ENCODE measurements around the gene CUX1.
"Not testable (repeated sequence)": the region's sequence is repeated elsewhere in the genome, so short reads cannot be mapped to it uniquely, and the experiment has no call there.

The CUX1 gene

DNA sequence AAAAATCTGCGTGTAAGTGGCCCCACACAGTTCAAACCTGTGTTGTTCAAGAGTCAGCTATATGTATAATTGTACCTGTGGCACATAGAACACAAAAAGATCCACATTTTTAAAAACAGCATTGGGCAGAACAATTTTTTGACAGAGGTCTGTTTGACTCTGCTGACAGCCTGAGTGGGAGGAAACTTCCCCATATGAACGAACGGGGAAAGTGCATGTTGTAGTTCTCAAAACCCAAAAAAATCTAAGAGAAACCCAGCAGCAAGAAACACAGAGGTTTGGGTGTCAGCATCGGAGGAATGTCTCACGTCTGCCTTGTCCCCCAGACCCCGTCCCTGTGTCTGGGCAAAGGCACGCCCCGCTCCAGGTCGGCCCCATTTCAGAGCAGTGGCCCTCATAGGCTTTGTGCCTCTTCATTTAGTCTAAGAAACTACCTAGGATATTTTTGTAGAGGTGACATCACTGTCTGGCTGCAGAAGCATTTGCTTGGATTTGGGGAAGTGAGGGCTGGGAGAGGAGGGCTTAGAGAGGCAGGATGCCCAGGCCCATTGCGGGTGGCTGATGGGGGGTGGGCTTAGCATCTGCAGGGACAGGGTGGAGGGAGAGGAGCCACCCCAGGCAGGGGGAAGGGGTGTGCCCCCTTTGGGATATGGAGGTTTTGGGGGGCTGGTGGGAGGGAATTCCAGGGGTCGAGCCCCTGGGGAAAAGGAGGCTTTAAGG, 11.0 kb downstream of the CUX1 start:
- no peak overlapping the region for H3K27ac ChIP-seq (ENCODE audit: low read length)
- no peaks in the 10 kb centered on the region for H3K9me3 ChIP-seq (ENCODE audit: control insufficient read depth in 2 of 2, low read length in 2 of 2)
- no peak overlapping the region for H3K4me3 ChIP-seq (ENCODE audit: low read length in 2 of 2)
- no peaks in the 10 kb centered on the region for H3K36me3 ChIP-seq (ENCODE audit: control insufficient read depth in 2 of 2, insufficient read depth in 2 of 2, low read length in 2 of 2)
- H3K4me1 ChIP-seq (ENCODE audit: control insufficient read depth, insufficient read depth, low read length), result peaks cover 7% of the 10 kb centered on the region
- no peaks in the 10 kb centered on the region for H3K27me3 ChIP-seq (ENCODE audit: control insufficient read depth in 1 of 2, insufficient read depth in 2 of 2, low read length in 2 of 2)
- no peak overlapping the region for H3K9ac ChIP-seq (ENCODE audit: low read length in 2 of 2)

DNA sequence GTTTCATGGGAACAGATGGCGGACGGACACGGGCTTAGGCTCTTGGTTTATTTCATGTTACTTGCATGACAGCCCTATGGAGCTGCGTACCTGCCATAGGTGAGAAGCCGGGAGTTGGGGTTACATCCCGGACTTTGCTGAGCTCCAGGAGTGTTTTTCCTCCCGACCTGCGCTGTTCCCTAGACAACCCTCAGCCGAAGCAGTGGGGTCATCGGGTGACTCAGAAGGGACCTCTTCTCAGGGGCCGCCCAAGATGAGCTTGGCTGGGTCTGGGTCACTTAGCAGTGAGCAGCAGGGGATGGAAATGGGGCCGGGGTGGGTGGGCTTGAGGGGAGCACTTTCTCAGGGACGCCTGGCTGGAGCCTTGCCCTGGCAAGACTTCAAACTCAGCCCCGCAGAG, 11.9 kb downstream of the CUX1 start:
- no peaks in the 10 kb centered on the region for H3K36me3 ChIP-seq (ENCODE audit: control insufficient read depth in 2 of 2, insufficient read depth in 2 of 2, low read length in 2 of 2)
- H3K27me3 ChIP-seq (ENCODE audit: control insufficient read depth in 1 of 2, insufficient read depth in 2 of 2, low read length in 2 of 2), result no peaks in the 10 kb centered on the region

DNA sequence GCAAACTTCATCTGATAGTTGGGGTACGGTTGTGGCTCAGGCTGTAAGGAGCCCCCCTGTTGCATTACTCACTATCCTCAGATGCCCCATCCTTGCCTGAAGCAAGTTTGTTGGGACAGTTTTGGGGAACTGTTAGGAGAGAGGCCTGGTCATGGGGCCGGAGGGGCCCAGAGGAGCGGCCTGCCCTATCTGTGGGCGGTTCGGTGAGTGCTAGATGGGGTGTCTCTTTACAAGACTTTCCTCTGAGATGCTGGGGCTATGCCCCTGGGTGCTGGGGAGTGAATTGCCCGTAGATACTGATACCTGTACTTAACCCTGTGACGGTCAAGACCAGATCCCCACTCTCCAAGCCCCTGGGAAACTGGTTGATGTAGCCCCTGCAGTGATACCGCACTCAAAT, 12.4 kb downstream of the CUX1 start:
- H3K27ac ChIP-seq (ENCODE audit: low read length), result no peak overlapping the region
- H3K36me3 ChIP-seq (ENCODE audit: control insufficient read depth in 2 of 2, insufficient read depth in 2 of 2, low read length in 2 of 2), result no peaks in the 10 kb centered on the region
- no peaks in the 10 kb centered on the region for H3K27me3 ChIP-seq (ENCODE audit: control insufficient read depth in 1 of 2, insufficient read depth in 2 of 2, low read length in 2 of 2)
- peaks cover 7% of the 10 kb centered on the region for H3K4me1 ChIP-seq (ENCODE audit: control insufficient read depth, insufficient read depth, low read length)
- H3K4me3 ChIP-seq (ENCODE audit: low read length in 2 of 2), result no peak overlapping the region
- H3K9me3 ChIP-seq (ENCODE audit: control insufficient read depth in 2 of 2, low read length in 2 of 2), result no peaks in the 10 kb centered on the region
- H3K9ac ChIP-seq (ENCODE audit: low read length in 2 of 2), result no peak overlapping the region

More for the DNA sequence above, 11.9 kb downstream of the CUX1 start:
- H3K4me1 ChIP-seq (ENCODE audit: control insufficient read depth, insufficient read depth, low read length), result peaks cover 7% of the 10 kb centered on the region
- no peak overlapping the region for H3K4me3 ChIP-seq (ENCODE audit: low read length in 2 of 2)
- no peak overlapping the region for H3K27ac ChIP-seq (ENCODE audit: low read length)
- no peak overlapping the region for H3K9ac ChIP-seq (ENCODE audit: low read length in 2 of 2)
- no peaks in the 10 kb centered on the region for H3K9me3 ChIP-seq (ENCODE audit: control insufficient read depth in 2 of 2, low read length in 2 of 2)

- not testable (repeated sequence) for H3K9ac ChIP-seq (ENCODE audit: low read length in 2 of 2); H3K4me3 ChIP-seq (ENCODE audit: low read length in 2 of 2); H3K4me1 ChIP-seq (ENCODE audit: control insufficient read depth, insufficient read depth, low read length); H3K9me3 ChIP-seq (ENCODE audit: control insufficient read depth in 2 of 2, low read length in 2 of 2); H3K36me3 ChIP-seq (ENCODE audit: control insufficient read depth in 2 of 2, insufficient read depth in 2 of 2, low read length in 2 of 2); H3K27ac ChIP-seq (ENCODE audit: low read length); H3K27me3 ChIP-seq (ENCODE audit: control insufficient read depth in 1 of 2, insufficient read depth in 2 of 2, low read length in 2 of 2)
Observed at GRCh38 chr7:101831396-101831795, 14.0 kb downstream of the CUX1 start.

DNA sequence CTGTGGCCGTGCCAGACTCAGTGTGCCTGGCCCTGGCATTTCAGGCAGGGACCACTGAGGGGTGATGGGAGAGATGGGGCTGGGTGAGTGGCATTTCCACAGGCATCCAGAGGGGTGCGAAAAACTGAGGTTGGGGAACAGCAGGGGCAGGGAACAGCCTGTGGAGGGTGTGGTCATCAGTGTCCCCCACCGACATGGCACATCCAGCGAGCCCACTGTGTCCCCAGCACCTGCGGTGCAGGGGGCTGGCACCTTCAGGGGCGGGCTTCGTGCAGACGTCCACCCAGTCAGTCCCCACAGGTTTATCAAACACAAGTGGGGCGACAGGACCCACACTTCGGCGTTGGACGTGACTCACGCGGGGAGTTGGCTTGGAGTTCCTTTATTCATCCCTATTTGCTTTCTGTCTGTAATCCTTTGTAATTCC, 14.8 kb downstream of the CUX1 start:
- Histone ChIP-seq H3K36me3 (ENCODE audit: control insufficient read depth in 2 of 2, insufficient read depth in 2 of 2, low read length in 2 of 2) (no peaks in the 10 kb centered on the region), H3K9ac (ENCODE audit: low read length in 2 of 2) (no peak overlapping the region), H3K9me3 (ENCODE audit: control insufficient read depth in 2 of 2, low read length in 2 of 2) (no peaks in the 10 kb centered on the region), H3K4me3 (ENCODE audit: low read length in 2 of 2) (no peak overlapping the region), H3K4me1 (ENCODE audit: control insufficient read depth, insufficient read depth, low read length) (peaks cover 4% of the 10 kb centered on the region), H3K27ac (ENCODE audit: low read length) (no peak overlapping the region), H3K27me3 (ENCODE audit: control insufficient read depth in 1 of 2, insufficient read depth in 2 of 2, low read length in 2 of 2) (no peaks in the 10 kb centered on the region)

DNA sequence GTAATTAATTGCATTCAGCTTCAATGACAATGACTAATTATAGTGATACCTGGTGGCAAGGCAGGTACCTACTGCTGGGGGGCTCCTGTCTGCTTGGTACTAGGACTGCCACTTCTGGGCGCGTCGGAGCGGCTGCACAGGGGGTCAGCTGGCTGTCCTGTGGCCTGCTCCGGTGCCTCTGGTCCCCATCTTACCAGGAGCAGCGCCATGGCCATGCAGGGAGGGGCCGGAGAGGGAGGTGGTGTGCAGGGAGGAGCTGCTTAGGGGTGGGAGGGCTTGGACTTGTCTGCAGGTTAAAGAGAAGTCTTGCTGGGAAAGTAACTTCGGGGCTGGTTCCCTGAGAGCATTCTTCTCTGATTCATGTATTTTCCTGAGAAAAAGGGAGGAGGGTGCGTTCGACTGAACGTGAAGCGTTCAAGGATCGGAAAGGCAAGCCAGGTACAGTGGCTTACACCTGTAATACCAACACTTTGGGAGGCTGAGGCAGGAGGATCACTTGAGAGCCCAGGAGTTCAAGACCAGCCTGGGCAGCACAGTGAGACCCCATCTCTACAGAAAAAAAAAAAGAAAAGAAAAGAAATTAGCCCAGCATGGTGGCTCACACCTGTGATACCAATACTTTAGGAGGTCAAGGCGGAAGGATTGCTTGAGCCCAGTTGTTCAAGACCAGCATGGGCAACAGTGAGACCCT, 15.4 kb downstream of the CUX1 start:
- Histone ChIP-seq H3K4me1 (ENCODE audit: control insufficient read depth, insufficient read depth, low read length) (peaks cover 4% of the 10 kb centered on the region), H3K36me3 (ENCODE audit: control insufficient read depth in 2 of 2, insufficient read depth in 2 of 2, low read length in 2 of 2) (no peaks in the 10 kb centered on the region), H3K27me3 (ENCODE audit: control insufficient read depth in 1 of 2, insufficient read depth in 2 of 2, low read length in 2 of 2) (no peaks in the 10 kb centered on the region), H3K4me3 (ENCODE audit: low read length in 2 of 2) (no peak overlapping the region), H3K9ac (ENCODE audit: low read length in 2 of 2) (no peak overlapping the region), H3K9me3 (ENCODE audit: control insufficient read depth in 2 of 2, low read length in 2 of 2) (no peaks in the 10 kb centered on the region), H3K27ac (ENCODE audit: low read length) (no peak overlapping the region)

DNA sequence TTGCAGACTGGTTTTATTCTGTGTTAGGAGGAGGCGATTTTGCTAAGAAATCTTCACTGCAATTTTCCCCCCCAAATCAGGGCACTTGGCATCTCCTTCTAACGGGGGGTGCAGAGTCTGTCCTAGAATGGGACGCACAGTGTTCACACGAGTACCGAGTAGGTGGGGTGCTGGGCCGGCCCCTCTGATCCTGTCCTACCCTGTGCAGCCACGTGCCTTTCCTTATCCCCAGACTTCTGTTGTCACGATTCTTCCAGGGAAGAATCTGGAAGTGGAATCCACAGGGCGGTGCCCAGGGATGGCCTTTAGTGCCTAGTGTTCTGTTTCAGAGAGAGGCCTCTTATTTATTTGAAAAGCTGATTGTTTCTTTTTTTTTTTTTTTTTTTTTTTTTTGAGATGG, 16.4 kb downstream of the CUX1 start:
- no peaks in the 10 kb centered on the region for H3K36me3 ChIP-seq (ENCODE audit: control insufficient read depth in 2 of 2, insufficient read depth in 2 of 2, low read length in 2 of 2)
- H3K9ac ChIP-seq (ENCODE audit: low read length in 2 of 2), result no peak overlapping the region
- H3K27me3 ChIP-seq (ENCODE audit: control insufficient read depth in 1 of 2, insufficient read depth in 2 of 2, low read length in 2 of 2), result no peaks in the 10 kb centered on the region
- H3K4me1 ChIP-seq (ENCODE audit: control insufficient read depth, insufficient read depth, low read length), result no peaks in the 10 kb centered on the region
- no peak overlapping the region for H3K27ac ChIP-seq (ENCODE audit: low read length)
- no peak overlapping the region for H3K4me3 ChIP-seq (ENCODE audit: low read length in 2 of 2)
- H3K9me3 ChIP-seq (ENCODE audit: control insufficient read depth in 2 of 2, low read length in 2 of 2), result no peaks in the 10 kb centered on the region

GRCh38 chr7:101835136-101835535, 17.7 kb downstream of the CUX1 start:
- H3K9me3 ChIP-seq (ENCODE audit: control insufficient read depth in 2 of 2, low read length in 2 of 2), result no peaks in the 10 kb centered on the region
- H3K27ac ChIP-seq (ENCODE audit: low read length), result no peak overlapping the region
- no peaks in the 10 kb centered on the region for H3K4me1 ChIP-seq (ENCODE audit: control insufficient read depth, insufficient read depth, low read length)
- H3K9ac ChIP-seq (ENCODE audit: low read length in 2 of 2), result no peak overlapping the region
- no peaks in the 10 kb centered on the region for H3K27me3 ChIP-seq (ENCODE audit: control insufficient read depth in 1 of 2, insufficient read depth in 2 of 2, low read length in 2 of 2)
- no peaks in the 10 kb centered on the region for H3K36me3 ChIP-seq (ENCODE audit: control insufficient read depth in 2 of 2, insufficient read depth in 2 of 2, low read length in 2 of 2)
- H3K4me3 ChIP-seq (ENCODE audit: low read length in 2 of 2), result no peak overlapping the region

- H3K27me3 ChIP-seq (ENCODE audit: control insufficient read depth in 1 of 2, insufficient read depth in 2 of 2, low read length in 2 of 2); H3K4me1 ChIP-seq (ENCODE audit: control insufficient read depth, insufficient read depth, low read length); H3K9ac ChIP-seq (ENCODE audit: low read length in 2 of 2); H3K4me3 ChIP-seq (ENCODE audit: low read length in 2 of 2); H3K9me3 ChIP-seq (ENCODE audit: control insufficient read depth in 2 of 2, low read length in 2 of 2); H3K36me3 ChIP-seq (ENCODE audit: control insufficient read depth in 2 of 2, insufficient read depth in 2 of 2, low read length in 2 of 2); H3K27ac ChIP-seq (ENCODE audit: low read length): not testable (repeated sequence)
Observed at GRCh38 chr7:101837433-101837832, 20.0 kb downstream of the CUX1 start.

DNA sequence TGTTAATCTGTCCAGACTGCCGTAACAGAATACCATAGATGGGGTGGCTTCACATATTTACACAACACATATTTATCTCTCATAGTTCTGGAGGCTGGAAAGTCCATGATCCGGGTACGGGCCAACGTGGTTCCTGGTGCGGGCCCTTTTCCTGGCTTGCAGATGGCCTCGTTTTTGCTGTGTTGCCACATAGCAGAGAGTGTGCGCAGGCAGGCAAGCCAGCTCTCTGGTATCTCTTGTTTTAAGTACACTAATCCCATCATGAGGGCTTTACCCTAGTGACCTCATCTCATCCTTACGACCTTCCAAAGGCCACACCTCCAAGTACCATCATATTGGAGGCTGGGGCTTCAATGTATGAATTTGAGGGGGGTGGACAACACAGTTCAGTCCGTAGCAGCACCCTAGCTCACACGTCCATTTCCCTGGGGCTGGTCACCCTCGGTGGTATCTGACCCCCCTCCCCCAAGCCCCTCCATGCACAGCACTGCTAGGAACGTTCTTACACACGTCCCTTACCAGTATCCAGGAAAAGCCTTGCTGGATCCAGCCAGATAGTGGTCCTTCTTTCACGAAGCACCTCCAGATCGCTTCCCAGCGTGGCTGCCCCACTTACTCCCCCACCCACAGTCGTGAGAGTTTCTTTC, 21.5 kb downstream of the CUX1 start:
- H3K36me3 ChIP-seq (ENCODE audit: control insufficient read depth in 2 of 2, insufficient read depth in 2 of 2, low read length in 2 of 2), result no peaks in the 10 kb centered on the region
- H3K4me1 ChIP-seq (ENCODE audit: control insufficient read depth, insufficient read depth, low read length), result no peaks in the 10 kb centered on the region
- no peaks in the 10 kb centered on the region for H3K9me3 ChIP-seq (ENCODE audit: control insufficient read depth in 2 of 2, low read length in 2 of 2)
- H3K27me3 ChIP-seq (ENCODE audit: control insufficient read depth in 1 of 2, insufficient read depth in 2 of 2, low read length in 2 of 2), result no peaks in the 10 kb centered on the region
- H3K9ac ChIP-seq (ENCODE audit: low read length in 2 of 2), result no peak overlapping the region
- H3K27ac ChIP-seq (ENCODE audit: low read length), result no peak overlapping the region
- H3K4me3 ChIP-seq (ENCODE audit: low read length in 2 of 2), result no peak overlapping the region

DNA sequence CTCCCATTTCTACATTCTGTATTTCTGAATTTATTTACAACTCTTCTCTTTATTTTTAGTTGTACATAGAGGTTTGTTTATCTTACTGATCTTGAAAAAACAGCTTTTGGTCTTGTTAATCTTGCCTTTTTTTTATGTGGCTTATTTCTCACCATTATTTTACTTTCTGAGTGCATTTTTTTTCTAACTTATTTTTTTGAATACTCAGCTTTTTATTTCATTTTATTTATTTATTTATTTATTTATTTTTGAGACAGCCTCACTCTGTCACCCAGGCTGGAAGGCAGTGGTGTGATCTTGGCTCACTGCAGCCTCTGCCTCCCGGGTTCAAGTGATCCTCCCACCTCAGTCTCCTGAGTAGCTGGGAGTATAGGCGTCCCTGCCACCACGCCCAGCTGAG, 23.9 kb downstream of the CUX1 start:
- H3K36me3 ChIP-seq (ENCODE audit: control insufficient read depth in 2 of 2, insufficient read depth in 2 of 2, low read length in 2 of 2), result no peaks in the 10 kb centered on the region
- no peaks in the 10 kb centered on the region for H3K27me3 ChIP-seq (ENCODE audit: control insufficient read depth in 1 of 2, insufficient read depth in 2 of 2, low read length in 2 of 2)
- H3K4me1 ChIP-seq (ENCODE audit: control insufficient read depth, insufficient read depth, low read length), result no peaks in the 10 kb centered on the region
- no peak overlapping the region for H3K4me3 ChIP-seq (ENCODE audit: low read length in 2 of 2)
- no peak overlapping the region for H3K9ac ChIP-seq (ENCODE audit: low read length in 2 of 2)
- H3K9me3 ChIP-seq (ENCODE audit: control insufficient read depth in 2 of 2, low read length in 2 of 2), result no peaks in the 10 kb centered on the region
- H3K27ac ChIP-seq (ENCODE audit: low read length), result no peak overlapping the region
